Measurements from ENCODE around the gene FRS3.

GRCh38 chr6:41736800-41737555, 42.7 kb downstream of the FRS3 start:
- TF ChIP-seq CTCF (conservative IDR thresholded peaks at IDR 0.05; ENCODE audit: low read depth in 2 of 2): no peak
- no peak for TF ChIP-seq CREB1 (CRISPR knock-in tag; IDR thresholded peaks at IDR 0.05; ENCODE audit: low read depth)

All from GM23338 (cell line).